NCI-H128 (cell line): ENCODE results near the gene MACROD2.
"Not testable (repeated sequence)": the region's sequence is repeated elsewhere in the genome, so short reads cannot be mapped to it uniquely, and the experiment has no call there.

Source experiments
- DNase-seq: peaks from one replicate; lab custom pipeline; 2025; ENCODE audit not compliant: unreplicated experiment; lab: John Stamatoyannopoulos, UW

The MACROD2 gene

GRCh38 chr20:14189794-14190402, 194.6 kb downstream of the MACROD2 start:
- DNase-seq = no peak

- no peak for DNase-seq
Measured at GRCh38 chr20:14191559-14191958, 196.2 kb downstream of the MACROD2 start.

- DNase-seq = no peak
Measured at GRCh38 chr20:14193443-14193842, 198.1 kb downstream of the MACROD2 start.

- DNase-seq = no peak
Measured at GRCh38 chr20:14193885-14194284, 198.6 kb downstream of the MACROD2 start.

- DNase-seq = no peak
Measured at GRCh38 chr20:14197097-14197496, 201.8 kb downstream of the MACROD2 start.

GRCh38 chr20:14198416-14198815, 203.1 kb downstream of the MACROD2 start:
- DNase-seq = no peak

- no peak for DNase-seq
Measured at GRCh38 chr20:14199111-14199510, 203.8 kb downstream of the MACROD2 start.

- no peak for DNase-seq
Measured at GRCh38 chr20:14203657-14204056, 208.3 kb downstream of the MACROD2 start.

GRCh38 chr20:14207591-14207990, 212.3 kb downstream of the MACROD2 start:
- no peak for DNase-seq

- DNase-seq = no peak
Measured at GRCh38 chr20:14208956-14209355, 213.6 kb downstream of the MACROD2 start.

GRCh38 chr20:14210146-14210545, 214.8 kb downstream of the MACROD2 start:
- no peak for DNase-seq

GRCh38 chr20:14214046-14214445, 218.7 kb downstream of the MACROD2 start:
- DNase-seq = no peak

GRCh38 chr20:14215880-14216279, 220.6 kb downstream of the MACROD2 start:
- not testable (repeated sequence) for DNase-seq

GRCh38 chr20:14219801-14220461, 224.6 kb downstream of the MACROD2 start:
- no peak for DNase-seq

- no peak for DNase-seq
Measured at GRCh38 chr20:14220986-14221385, 225.7 kb downstream of the MACROD2 start.

- DNase-seq = no peak
Measured at GRCh38 chr20:14223806-14224205, 228.5 kb downstream of the MACROD2 start.

GRCh38 chr20:14226051-14227049, 231.0 kb downstream of the MACROD2 start:
- DNase-seq = not testable (repeated sequence)

- DNase-seq = no peak
Measured at GRCh38 chr20:14232650-14233049, 237.3 kb downstream of the MACROD2 start.

- DNase-seq = no peak
Measured at GRCh38 chr20:14234666-14235295, 239.5 kb downstream of the MACROD2 start.

GRCh38 chr20:14235355-14235754, 240.0 kb downstream of the MACROD2 start:
- DNase-seq = no peak

GRCh38 chr20:14245368-14245970, 250.2 kb downstream of the MACROD2 start:
- DNase-seq = no peak
